Activated gamma-delta T cell (primary cell): ENCODE results near the gene NT5C1B.

Source experiments
- DNase-seq: peaks from one replicate; lab custom pipeline; 2025; lab: John Stamatoyannopoulos, UW

NT5C1B gene

GRCh38 chr2:18551169-18551568 is 38.2 kb downstream of the NT5C1B start:
- no peak for DNase-seq

DNA sequence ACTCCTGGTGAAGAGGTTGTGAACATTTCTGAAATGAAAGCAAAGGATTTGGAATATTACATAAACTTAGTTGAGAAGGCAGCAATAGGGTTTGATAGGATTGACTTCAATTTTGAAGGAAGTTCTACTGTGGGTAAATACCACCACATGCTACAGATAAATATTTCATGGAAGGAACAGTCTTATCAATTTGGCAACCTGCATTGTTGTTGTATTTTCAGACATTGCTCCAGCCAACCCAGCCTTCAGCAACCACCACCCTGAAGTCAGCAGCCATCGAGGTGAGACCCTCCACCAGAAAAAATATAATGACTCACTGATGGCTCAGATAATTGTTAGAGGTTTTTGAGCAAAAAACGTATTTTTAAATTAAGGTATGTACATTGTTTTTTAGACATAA is 38.9 kb downstream of the NT5C1B start:
- no peak for DNase-seq

- DNase-seq = no peak
Observed at GRCh38 chr2:18549083-18549482, 40.3 kb downstream of the NT5C1B start.

GRCh38 chr2:18548621-18549020 is 40.7 kb downstream of the NT5C1B start:
- no peak for DNase-seq

- no peak for DNase-seq
Observed at GRCh38 chr2:18546567-18546966, 42.8 kb downstream of the NT5C1B start.

DNA sequence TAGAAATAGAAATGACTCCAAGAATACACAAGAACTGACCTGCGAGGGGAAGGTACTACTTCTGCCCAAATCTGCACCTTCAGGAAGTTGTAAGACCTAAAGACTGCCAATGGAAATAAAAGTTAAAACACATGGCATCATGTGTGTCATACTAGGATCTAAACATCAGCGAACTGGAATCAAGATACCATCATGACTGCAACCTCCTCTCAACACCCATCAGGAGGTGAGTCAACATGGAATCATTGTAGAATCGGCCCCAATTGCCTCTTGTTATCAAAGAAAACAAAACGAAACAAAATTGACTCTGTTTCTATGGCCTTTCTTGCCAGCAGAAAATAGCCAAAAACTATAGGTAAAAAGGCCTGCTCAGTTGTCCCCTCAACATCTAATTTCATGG is 44.0 kb downstream of the NT5C1B start:
- no peak for DNase-seq

DNA sequence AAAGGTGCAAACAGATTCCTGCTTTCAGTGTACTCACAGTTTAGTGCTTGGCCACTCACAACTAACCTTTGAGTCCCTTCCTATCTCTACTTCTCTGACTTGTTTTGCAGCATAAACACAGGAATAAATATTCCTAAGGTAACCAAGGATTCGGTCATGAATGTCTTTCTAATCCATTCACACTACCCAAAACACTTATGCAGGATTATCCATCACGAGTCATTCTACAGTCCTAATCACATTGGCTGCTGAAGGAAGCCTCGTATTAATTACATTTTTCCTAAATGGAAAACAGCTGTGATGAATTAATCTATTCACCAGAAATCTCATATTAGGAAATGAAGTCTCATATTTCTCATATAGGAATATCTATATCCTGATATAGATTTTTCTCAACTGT is 45.2 kb downstream of the NT5C1B start:
- no peak for DNase-seq

GRCh38 chr2:18540872-18541271 is 48.5 kb downstream of the NT5C1B start:
- no peak for DNase-seq

GRCh38 chr2:18536697-18537096 is 52.7 kb downstream of the NT5C1B start:
- no peak for DNase-seq

- DNase-seq = no peak
Observed at GRCh38 chr2:18536100-18536499, 53.3 kb downstream of the NT5C1B start.

DNA sequence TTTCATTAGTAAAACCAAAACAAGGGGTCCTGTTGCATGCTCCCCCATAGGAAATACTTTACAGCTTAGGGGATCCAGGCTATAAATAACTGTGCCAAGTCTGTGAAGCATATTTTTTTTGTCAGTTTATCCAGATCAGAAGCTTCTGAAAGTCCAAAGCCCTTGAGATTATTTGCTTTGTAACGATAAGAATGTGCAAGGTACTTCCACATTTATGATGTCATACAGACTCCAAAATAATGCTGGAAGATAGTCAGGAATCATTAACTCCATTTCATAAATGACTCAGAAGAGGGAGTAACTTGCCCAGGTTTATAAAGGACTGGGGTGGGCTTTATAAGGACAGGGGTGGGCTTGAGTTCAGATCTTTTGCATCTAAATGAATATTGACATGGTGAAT is 58.2 kb downstream of the NT5C1B start:
- no peak for DNase-seq

GRCh38 chr2:18527822-18528221 is 61.5 kb downstream of the NT5C1B start:
- no peak for DNase-seq

GRCh38 chr2:18527326-18527725 is 62.0 kb downstream of the NT5C1B start:
- DNase-seq = no peak

DNA sequence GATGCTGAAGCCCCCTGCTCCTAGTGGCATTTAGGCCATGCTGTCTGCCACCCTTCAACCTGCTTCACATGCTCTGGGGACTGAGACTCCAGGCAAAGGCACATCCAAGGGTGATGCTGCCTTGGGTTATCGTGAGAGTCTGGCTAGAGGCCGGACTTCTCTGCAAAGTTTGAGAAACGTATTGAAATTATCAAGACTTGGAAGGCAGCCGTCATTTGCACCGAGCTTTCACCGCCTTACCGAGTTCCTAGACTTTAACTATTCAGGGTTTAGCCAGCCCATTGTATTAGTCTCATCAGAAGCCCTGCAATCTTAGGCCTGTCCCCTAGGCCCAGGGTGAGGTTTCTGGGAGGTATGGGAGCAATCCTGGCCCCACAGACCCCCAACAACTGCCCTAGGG is 62.9 kb downstream of the NT5C1B start:
- DNase-seq = no peak

DNA sequence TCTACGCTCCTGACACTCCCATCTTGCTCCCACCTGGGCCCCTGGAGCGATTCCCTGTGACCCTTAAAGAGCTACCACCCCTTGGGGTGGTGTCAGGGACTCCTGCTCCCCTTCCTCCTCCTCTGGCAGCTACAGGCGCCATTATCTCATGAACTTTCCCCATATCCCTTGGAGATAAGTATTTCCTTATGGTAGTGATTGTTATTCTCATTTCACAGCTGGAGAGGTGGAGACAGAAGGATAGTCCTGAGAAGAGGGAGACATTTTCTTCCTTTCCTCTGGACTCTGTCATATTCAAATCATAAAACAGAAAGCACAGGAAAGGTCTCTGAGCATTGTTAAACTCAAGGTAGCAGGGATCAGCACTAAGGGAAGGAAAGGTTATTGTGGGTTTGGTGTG is 63.5 kb downstream of the NT5C1B start:
- no peak for DNase-seq

GRCh38 chr2:18525236-18525635 is 64.1 kb downstream of the NT5C1B start:
- no peak for DNase-seq

DNA sequence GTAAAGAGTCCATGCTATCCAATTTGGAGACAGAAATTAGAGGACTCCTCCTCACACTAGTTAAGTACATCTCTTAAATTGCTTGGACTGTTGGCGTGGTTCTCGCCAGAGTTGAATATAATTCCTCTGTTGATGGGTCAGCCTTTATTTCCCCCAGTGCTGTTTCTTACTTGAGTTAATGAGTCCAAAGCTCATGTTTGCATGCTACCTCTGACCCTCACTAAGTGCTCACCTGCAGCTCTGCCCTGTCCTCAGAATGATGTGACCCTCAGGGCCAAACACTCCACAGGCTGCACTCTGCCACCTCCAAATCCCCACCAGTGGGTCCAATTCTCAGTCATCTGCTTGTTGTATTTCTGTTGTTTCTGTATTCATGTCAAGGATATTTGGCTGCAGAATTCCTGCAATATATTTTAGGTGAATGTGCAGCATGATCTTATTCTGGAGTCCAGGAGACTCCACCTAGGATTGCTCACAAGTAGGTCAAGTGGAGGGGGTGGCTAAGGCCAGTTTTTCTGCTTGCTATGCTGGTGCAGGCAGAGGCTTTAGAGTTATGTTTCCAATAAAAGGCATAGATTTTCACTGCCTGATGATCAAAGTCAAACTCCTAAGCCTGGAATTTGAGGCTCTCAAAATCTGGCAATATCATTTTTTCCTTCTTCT is 66.8 kb downstream of the NT5C1B start:
- no peak for DNase-seq

DNA sequence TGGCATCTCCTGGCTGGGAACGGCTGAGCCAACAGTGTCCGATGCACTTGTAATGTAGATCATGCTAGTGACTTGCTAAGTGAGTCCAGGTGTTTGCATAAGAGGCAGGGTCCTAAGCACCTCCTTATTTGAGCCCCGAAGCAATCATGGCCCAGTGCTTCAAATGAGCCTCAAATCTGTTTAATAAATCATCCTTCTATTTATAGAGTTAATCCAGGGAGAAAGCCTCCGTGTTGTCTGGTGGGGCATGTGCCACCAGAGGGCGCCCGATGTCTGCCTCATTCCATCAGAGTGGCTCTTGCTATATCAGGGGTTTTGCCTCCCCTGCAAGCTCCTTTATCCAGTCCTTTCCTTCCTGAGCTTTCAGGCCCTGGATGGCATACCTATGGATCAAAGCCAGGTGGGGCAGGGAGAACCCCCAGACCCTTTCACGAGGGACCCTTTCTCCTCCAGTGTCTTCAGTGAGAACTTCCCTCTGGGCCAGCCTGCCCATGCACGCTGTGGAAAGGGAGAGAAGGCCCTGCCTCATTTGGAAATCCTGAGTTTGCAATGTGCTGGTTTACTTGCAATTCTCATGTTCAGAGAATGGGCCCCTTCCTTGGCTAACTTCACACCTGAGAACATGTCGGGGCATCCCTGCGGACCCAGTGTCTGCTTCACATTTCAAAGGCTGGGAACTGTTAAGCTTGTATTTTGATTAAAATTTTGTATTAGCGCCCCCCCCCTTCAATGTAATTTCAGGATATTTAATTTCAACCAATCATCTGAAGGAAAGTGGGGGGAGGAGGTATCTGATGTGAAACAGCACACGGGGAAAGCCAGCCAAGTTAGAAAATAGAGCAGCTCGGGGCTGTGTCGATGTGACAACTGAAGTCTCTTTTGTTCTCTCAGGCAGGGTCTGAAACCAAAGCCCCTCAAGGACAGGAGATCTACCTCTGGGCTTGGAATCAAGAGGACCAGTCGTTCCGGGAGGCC is 68.6 kb downstream of the NT5C1B start:
- peak; percentile 10 for DNase-seq

DNA sequence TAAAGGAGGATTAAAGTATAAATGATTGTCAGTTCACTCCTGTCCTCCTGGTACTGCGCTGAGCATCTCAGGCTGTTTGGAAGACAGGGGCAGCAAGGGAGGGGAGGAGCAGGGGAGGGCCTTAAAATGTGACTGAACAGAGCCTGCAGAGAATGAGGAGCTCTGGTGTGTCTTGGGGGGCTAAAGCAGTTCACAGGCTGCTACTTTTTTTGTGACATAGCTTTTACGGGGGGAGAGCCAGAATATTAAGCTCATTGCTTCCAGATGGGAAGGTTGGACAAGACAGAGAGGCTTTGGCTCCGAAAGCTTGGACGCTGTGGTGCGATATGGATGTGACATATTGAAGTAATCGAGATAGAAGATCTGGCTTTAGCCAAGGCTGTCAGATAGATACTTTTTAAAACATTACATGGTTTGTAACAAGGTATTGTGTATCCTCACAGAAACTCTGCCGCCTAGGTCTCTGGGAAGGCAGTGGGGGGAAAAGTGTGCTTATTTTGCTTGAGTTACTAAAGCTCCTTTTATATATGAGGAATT is 69.4 kb downstream of the NT5C1B start:
- DNase-seq = no peak

GRCh38 chr2:18518116-18519111 is 71.0 kb downstream of the NT5C1B start:
- no peak for DNase-seq

DNA sequence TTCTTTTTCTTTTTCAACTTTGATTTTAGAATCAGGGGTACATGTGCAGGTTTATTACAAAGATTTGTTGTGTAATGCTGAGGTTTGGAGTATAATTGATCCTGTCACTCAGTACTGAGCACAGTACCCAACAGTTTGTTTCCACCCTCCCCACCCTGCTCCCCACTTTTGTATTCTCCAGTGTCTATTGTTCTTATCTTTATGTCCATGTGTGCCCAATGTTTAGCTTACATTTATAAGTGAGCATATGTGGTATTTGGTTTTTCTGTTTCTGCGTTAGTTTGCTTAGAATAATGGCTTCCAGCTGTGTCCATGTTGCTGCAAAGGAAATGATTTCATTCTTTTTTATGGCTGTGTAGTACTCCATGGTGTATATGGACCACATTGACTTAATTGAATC is 72.0 kb downstream of the NT5C1B start:
- DNase-seq = no peak

DNA sequence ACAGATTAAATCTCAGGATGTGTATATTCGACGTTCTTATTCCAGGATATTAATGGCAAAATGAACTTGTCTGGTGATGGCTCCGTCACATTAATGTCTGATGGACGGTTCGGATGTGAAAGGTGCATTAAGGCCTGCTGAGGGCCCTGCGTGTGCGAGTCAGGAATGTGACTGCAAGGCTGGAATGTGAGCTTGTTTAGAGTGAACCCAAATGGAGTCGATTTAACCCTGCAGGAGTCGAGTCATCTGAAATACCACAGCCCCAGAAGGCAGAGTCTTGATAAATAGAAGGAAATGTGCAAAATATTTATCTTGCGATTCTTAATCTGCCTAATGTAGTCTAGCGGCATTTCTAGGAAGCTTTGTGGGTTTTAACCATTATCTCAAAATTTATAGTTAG is 73.3 kb downstream of the NT5C1B start:
- no peak for DNase-seq
